Left forelimb (tissue), 1 donor: Measurements from ENCODE around the gene USP9X.
"Not testable (repeated sequence)": the region's sequence is repeated elsewhere in the genome, so short reads cannot be mapped to it uniquely, and the experiment has no call there.

Source experiments
- DNase-seq: peaks from one replicate; pipeline ENCODE4 v3.0.0-alpha.2; 2018; ENCODE audit warnings: low spot score

The USP9X gene

GRCh38 chrX:41122664-41123257, 37.5 kb downstream of the USP9X start:
- DNase-seq: no peak

- DNase-seq: no peak
Observed at GRCh38 chrX:41127477-41128192, 42.4 kb downstream of the USP9X start.

GRCh38 chrX:41128955-41129354, 43.7 kb downstream of the USP9X start:
- DNase-seq: no peak

GRCh38 chrX:41131766-41132165, 46.5 kb downstream of the USP9X start:
- no peak for DNase-seq

GRCh38 chrX:41133551-41133950, 48.3 kb downstream of the USP9X start:
- DNase-seq: no peak

GRCh38 chrX:41137589-41137988, 52.3 kb downstream of the USP9X start:
- DNase-seq: no peak

- DNase-seq: no peak
Observed at GRCh38 chrX:41142130-41142910, 57.1 kb downstream of the USP9X start.

GRCh38 chrX:41144873-41145272, 59.6 kb downstream of the USP9X start:
- no peak for DNase-seq

- no peak for DNase-seq
Observed at GRCh38 chrX:41145920-41146608, 60.8 kb downstream of the USP9X start.

GRCh38 chrX:41148553-41148952, 63.3 kb downstream of the USP9X start:
- DNase-seq: no peak

- DNase-seq: no peak
Observed at GRCh38 chrX:41150043-41150442, 64.8 kb downstream of the USP9X start.

- DNase-seq: not testable (repeated sequence)
Observed at GRCh38 chrX:41151726-41152125, 66.5 kb downstream of the USP9X start.

- no peak for DNase-seq
Observed at GRCh38 chrX:41152221-41152620, 67.0 kb downstream of the USP9X start.

GRCh38 chrX:41153448-41153847, 68.2 kb downstream of the USP9X start:
- no peak for DNase-seq

- DNase-seq: no peak
Observed at GRCh38 chrX:41153957-41154356, 68.7 kb downstream of the USP9X start.

- no peak for DNase-seq
Observed at GRCh38 chrX:41164449-41164848, 79.2 kb downstream of the USP9X start.

GRCh38 chrX:41167888-41168287, 82.6 kb downstream of the USP9X start:
- no peak for DNase-seq

- DNase-seq: no peak
Observed at GRCh38 chrX:41176263-41176662, 91.0 kb downstream of the USP9X start.

GRCh38 chrX:41177297-41177696, 92.1 kb downstream of the USP9X start:
- no peak for DNase-seq

GRCh38 chrX:41178201-41178600, 93.0 kb downstream of the USP9X start:
- DNase-seq: no peak

- no peak for DNase-seq
Observed at GRCh38 chrX:41180194-41180908, 95.1 kb downstream of the USP9X start.

- no peak for DNase-seq
Observed at GRCh38 chrX:41184312-41184711, 99.1 kb downstream of the USP9X start.
